HG03521 (cell line): ENCODE measurements around the gene TMEM120B.

Source experiments
- ATAC-seq: cut with Tn5 transposase; IDR thresholded peaks from one replicate; pipeline ENCODE4 v1.9.1; 2021; ENCODE audit warnings: mild to moderate bottlenecking, moderate library complexity; ENCODE audit not compliant: unreplicated experiment

The TMEM120B gene

DNA sequence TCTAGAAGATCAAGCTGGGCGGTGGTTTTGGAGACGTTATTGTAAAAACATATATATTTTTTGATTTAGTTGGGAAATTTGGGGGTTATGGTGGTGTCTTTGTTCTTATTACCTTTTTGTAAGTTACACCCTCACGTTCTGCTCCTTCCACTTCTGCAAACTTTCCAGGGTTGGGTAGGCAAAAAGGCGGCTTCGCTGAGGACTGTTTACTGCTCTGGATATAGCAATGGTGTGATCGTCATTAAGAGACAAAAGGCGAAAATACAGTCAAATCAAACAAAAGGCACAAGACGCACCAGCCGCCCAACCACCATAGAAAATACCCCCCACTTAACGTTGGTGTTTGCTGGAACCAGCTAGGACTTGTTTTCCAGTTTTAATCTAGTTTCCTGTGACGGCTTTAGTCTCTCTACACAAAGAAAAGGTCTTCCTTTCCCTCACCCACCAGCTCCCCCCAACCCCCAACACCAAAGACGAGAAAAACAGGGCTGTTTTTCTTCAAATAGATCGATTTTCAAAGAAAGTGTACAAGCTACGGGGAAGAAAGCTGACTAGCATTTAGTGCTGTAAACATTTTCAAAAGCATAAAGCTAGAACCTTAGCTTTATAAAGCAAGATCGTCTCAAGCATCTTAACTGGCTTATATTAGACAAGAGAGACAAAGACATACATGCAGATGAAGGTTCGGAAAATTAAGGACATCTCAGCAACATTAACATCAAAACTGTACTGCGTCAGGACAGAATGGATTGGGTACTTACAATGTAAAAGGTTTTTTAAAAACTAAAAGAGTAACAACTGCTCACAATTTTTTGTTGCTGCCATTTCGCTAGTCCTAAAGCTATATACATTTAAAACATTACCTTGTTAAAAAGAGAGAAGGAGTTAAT, 89.3 kb downstream of the TMEM120B start:
- ATAC-seq: no peak

DNA sequence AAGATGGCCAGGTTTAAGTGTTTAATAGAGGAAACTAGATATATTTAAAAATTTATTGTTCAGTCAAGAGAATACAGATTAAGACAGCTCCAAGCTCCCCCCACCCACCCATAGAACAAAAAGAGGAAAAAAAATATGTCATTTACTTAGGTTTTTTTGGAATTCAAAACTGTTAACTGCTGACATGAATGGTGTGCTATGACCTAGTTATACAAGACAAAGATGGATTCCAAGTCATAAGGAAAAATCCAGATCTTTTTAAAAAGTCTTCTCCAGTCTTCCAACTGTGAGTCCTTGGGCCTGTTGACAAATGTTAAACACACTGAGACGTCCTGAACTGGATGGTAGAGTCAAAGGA, 89.9 kb downstream of the TMEM120B start:
- ATAC-seq: no peak

DNA sequence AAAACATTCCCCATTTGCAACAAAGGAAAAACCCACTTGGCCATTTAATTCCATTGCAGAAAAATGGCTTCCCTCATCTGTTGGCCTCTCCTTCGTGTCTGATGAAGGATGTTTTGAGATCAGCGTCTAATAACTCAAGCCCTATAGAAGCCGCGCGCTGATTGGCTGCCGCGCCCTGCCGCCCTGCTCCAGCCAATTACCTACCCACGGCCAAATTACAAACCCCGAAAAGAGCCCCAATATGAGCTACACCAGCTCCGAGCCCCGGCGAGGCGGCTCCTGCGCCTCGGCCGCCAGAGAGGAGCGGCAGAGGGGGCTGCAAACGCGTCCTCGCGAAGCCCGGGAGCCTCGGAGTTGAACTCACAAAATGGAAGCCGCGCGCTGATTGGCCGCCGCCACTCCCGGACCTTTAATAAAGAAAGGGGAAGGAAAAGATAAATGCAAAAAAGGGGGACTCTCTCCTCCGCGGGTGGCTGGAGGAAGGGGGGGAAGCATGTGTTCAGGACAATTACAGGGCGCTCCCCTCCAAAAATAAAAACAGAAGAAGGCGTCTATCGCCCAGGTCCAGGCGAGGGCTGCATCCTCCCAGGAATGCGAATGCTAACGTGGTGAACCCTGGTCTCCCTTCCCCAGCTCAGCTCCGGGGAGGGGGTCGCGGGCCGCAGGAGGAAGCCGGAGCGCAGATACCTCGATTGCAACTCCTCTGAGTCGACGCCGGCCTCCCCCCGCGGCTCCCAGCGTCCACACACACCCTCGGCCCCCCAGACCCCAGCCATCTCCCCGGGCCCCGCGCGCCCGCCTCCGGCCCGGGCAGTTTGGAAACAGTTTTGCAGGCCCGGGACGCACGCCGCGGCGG, 90.5 kb downstream of the TMEM120B start:
- ATAC-seq: peak; percentile 37

- ATAC-seq: no peak
Observed at GRCh38 chr12:121803861-121804416, 91.4 kb downstream of the TMEM120B start, which contains the start of gene SETD1B. Gene SETD1B (plus strand): TSS chr12:121804009. CDS start chr12:121804738, 729 bp downstream.

GRCh38 chr12:121804417-121805111, 92.0 kb downstream of the TMEM120B start:
- no peak for ATAC-seq

GRCh38 chr12:121805171-121806008, 92.8 kb downstream of the TMEM120B start:
- ATAC-seq: no peak

DNA sequence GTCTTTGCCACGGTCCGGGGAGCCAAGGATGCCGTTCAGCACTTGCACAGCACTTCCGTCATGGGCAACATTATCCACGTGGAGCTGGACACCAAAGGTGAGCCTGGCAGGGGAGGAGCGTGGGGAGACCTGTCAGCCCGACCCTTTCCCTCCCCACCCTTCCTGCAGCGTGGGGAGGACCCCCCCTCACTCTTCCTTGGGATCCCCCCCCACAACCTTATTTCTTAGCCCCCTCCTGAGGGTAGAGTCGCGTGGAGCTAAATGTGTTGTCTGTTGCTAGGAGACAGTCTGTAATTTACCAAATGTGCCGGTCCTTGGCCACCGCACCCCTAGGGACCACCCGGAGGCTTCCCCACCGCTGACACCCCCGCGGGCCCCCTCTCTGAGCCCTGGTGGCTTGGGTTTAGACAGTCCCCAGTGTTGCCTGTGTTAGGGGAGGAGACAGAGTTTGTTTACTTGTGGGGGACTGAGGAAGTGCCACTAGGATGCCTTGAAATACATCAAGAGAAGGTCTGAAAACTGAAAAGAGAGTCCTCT, 93.5 kb downstream of the TMEM120B start:
- ATAC-seq: no peak

- ATAC-seq: no peak
Observed at GRCh38 chr12:121806546-121807423, 94.2 kb downstream of the TMEM120B start.

DNA sequence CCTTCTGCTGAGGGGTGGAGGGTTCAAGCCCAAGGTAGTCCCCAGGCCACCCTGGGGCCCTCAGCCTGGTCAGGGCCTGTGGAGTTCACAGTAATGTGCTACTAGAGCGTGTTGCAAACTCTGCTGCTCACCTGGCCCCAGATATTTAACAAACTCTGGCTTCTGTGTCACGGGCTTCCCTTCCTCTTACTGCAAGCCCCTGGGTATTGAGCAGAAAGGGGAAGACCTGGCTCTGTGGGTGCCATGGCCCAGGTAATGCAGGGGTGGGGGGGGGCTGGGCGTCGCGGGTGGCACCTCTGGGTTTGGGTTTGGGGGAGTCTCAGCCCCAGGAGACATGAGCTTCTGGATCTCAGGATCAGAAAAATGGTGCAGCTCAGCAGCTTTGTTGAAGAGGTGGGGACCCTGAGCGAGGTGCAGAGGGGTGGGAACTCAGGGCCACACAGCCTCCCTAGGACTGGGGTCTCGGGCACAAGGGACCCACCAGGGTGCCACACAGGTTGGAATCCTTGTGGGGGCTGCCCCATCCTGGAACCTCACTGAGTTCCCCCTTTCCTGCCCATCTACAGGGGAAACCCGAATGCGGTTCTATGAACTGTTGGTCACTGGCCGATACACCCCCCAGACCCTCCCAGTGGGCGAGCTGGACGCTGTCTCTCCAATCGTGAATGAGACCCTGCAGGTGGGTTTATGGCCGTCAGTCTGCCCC, 95.2 kb downstream of the TMEM120B start:
- no peak for ATAC-seq

- ATAC-seq: no peak
Observed at GRCh38 chr12:121808623-121809022, 96.1 kb downstream of the TMEM120B start.

DNA sequence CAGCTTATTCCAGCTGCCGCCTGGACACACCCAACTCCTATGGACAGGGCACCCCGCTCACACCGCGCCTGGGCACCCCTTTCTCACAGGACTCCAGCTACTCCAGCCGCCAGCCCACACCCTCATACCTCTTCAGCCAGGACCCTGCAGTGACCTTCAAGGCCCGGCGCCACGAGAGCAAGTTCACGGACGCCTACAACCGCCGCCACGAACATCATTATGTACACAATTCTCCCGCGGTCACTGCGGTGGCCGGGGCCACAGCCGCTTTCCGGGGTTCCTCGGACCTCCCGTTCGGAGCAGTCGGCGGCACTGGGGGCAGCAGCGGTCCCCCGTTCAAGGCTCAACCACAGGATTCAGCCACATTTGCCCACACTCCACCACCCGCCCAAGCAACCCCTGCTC, 97.2 kb downstream of the TMEM120B start:
- ATAC-seq: no peak

GRCh38 chr12:121810234-121810817, 97.8 kb downstream of the TMEM120B start:
- no peak for ATAC-seq

- ATAC-seq: no peak
Observed at GRCh38 chr12:121810833-121811433, 98.4 kb downstream of the TMEM120B start.

DNA sequence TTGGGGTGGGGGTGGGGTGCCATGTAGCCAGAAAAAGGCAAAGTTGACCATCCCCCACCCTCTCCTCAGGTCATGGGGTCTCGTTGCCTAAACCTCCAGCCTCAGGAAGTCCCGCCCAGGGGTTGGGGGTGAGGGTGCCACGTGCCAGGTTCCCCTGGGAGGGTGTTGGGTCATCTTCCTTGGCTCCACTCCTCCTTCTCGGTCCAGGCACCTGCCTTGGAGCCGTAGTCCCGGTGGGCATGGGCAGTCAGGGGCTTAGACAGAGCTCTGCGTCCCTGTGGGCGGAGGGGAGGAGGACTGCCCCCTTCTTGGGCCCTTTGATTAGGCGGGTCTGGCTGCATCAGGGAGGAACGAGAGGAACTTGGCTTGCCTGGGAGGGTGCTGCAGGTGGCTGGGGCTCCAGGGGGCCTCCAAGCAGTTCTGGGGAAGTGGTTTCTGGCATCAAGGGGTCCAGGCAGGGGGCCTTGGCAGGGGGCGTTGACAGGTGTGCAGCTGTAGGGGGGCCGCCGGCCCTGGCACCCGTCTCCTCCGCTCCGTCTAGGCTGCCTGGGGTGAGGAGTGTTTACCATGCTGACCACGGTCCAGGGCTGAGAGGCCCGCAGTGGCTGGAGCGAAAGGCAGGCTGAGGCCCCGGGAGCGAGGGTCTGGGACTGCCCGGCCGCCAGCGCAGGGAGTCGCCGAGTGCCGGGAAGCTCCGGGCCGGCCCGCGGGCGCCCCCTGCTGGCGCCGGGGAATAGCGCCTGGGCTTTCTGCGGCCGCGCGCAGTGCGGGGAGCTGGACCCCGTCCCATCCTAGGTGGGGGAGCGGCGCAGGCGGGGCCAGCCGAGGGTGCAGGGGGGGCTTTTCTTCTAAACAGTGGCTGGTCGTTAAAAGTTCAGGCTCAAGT, 99.1 kb downstream of the TMEM120B start:
- peak; percentile 62 for ATAC-seq

DNA sequence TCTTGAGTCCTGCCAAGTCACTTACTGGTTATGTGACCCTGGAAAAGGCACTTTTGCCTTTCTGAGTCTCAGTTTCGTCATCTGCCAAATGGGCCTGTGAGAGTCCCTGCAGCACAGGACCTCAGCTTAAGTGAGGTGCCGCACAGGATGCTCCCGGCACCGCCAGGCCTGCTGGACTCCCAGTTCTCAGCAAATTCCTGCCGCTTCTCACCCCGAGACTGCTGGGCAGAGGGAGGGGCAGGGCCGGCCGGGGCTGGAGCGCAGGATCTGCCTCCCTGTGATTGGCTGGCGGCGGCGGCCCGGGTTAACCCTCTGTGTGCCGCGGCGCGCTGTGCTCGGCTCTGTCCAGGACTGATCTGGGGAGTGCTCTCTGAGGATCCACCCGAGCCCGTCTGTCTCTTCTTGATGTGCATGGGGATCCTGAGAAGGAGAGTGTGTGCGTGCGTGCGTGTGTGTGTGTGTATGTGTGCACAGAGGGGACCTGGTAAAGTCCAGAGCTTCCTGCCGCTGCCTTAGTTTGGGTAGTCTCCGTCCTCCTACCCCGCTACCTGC, 99.8 kb downstream of the TMEM120B start:
- ATAC-seq: peak; percentile 11
